Neural progenitor cell (in vitro differentiated cells): ENCODE results near the gene GOLGA6L2. TPM values are rescaled to one million over a fixed set of nuclear protein-coding genes. Genes with fewer than 3 reads are reported as not detected.

ENCODE experiments used
- DNase-seq: peaks from one replicate; pipeline ENCODE4 v3.0.0-alpha.2; 2016; ENCODE audit warnings: low spot score
- H2AFZ ChIP-seq: fragments of 200-600 bp; sonication (generic); replicated peaks from 2 replicates; pipeline ENCODE4 v1.6.1; 2016; ENCODE audit warnings: antibody characterized with exemption
- H3F3A ChIP-seq: fragments of 200-600 bp; sonication (generic); 2 replicates; pipeline ENCODE4 v1.6.1; 2016; ENCODE audit warnings: antibody characterized with exemption, low read depth
- H3K27ac ChIP-seq: fragments of 200-600 bp; sonication (generic); 2 replicates; pipeline ENCODE4 v1.5.1; 2016; ENCODE audit warnings: mild to moderate bottlenecking
- H3K27me3 ChIP-seq: fragments of 200-600 bp; sonication (generic); 2 replicates; pipeline ENCODE4 v1.6.1; 2016; ENCODE audit warnings: mild to moderate bottlenecking, moderate library complexity
- H3K36me3 ChIP-seq: fragments of 200-600 bp; sonication (generic); 2 replicates; pipeline ENCODE4 v1.5.1; 2016
- H3K4me1 ChIP-seq: fragments of 200-600 bp; sonication (generic); 2 replicates; pipeline ENCODE4 v1.6.1; 2016; ENCODE audit warnings: mixed run types
- H3K4me2 ChIP-seq: fragments of 200-600 bp; sonication (generic); 2 replicates; pipeline ENCODE4 v1.6.1; 2016
- H3K4me3 ChIP-seq: fragments of 200-600 bp; sonication (generic); 2 replicates; pipeline ENCODE4 v1.5.1; 2016
- H3K79me2 ChIP-seq: fragments of 200-600 bp; sonication (generic); 2 replicates; pipeline ENCODE4 v1.6.1; 2016; ENCODE audit warnings: low read depth
- H3K9ac ChIP-seq: fragments of 200-600 bp; sonication (generic); 2 replicates; pipeline ENCODE4 v1.6.1; 2016
- H3K9me3 ChIP-seq: fragments of 200-600 bp; sonication (generic); 2 replicates; pipeline ENCODE4 v1.5.1; 2016; ENCODE audit warnings: low read depth
- H4K20me1 ChIP-seq: fragments of 200-600 bp; sonication (generic); 2 replicates; pipeline ENCODE4 v1.6.1; 2016; ENCODE audit warnings: low read depth
- H3K27ac Mint-ChIP-seq: 3 replicates; pipeline ENCODE4 v1.8.0; 2021; ENCODE audit warnings: mixed read lengths
- H3K27me3 Mint-ChIP-seq: 2 replicates; pipeline ENCODE4 v1.8.0; 2022; ENCODE audit warnings: low read depth, mild to moderate bottlenecking, inconsistent platforms, moderate library complexity, mixed read lengths; ENCODE audit not compliant: insufficient read depth
- H3K36me3 Mint-ChIP-seq: 3 replicates; pipeline ENCODE4 v1.8.0; 2021; ENCODE audit warnings: mixed read lengths
- H3K4me1 Mint-ChIP-seq: 3 replicates; pipeline ENCODE4 v1.8.0; 2021; ENCODE audit warnings: mixed read lengths
- H3K4me3 Mint-ChIP-seq: 3 replicates; pipeline ENCODE4 v1.8.0; 2021; ENCODE audit warnings: mild to moderate bottlenecking, moderate library complexity, mixed read lengths
- H3K9me3 Mint-ChIP-seq: 3 replicates; pipeline ENCODE4 v1.8.0; 2020; ENCODE audit warnings: mixed read lengths
- CTCF ChIP-seq: fragments of 200-600 bp; sonication (generic); IDR thresholded peaks from 2 replicates; pipeline ENCODE4 v1.5.1; 2017; ENCODE audit warnings: antibody characterized with exemption, mild to moderate bottlenecking
- EZH2 ChIP-seq: fragments of 200-600 bp; sonication (generic); IDR thresholded peaks from 2 replicates; pipeline ENCODE4 v1.6.1; 2017; ENCODE audit warnings: antibody characterized with exemption, mild to moderate bottlenecking, moderate library complexity
- EZH2phosphoT487 ChIP-seq: fragments of 200-600 bp; sonication (generic); IDR thresholded peaks from 2 replicates; pipeline ENCODE4 v1.6.1; 2017; ENCODE audit warnings: antibody characterized with exemption
- total RNA-seq: library from RNA; depleted of rRNA; stranded (reverse); fragments of >200 nt; gene quantifications from 2 replicates; pipeline ENCODE4 v1.2.3, GENCODE V29; 2015; ENCODE audit warnings: low replicate concordance

Gene GOLGA6L2
- total RNA-seq, 1 donor from 2014 or later = not detected

GRCh38 chr15:23440596-23440995, 6.4 kb downstream of the GOLGA6L2 start:
- Mint-ChIP-seq H3K9me3 (peaks cover 22% of the 10 kb centered on the region), H3K27me3 (peaks cover 4% of the 10 kb centered on the region), H3K36me3 (no peaks in the 10 kb centered on the region), H3K27ac (no peak overlapping the region), H3K4me3 (no peak overlapping the region), H3K4me1 (no peaks in the 10 kb centered on the region)
- no peak overlapping the region for H3K4me3 ChIP-seq
- H3K27ac ChIP-seq = no peak overlapping the region
- no peak overlapping the region for H3K9ac ChIP-seq
- TF ChIP-seq EZH2phosphoT487 (no peak), CTCF (no peak), EZH2 (no peak)
- no peak overlapping the region for H2AFZ ChIP-seq
- no peak overlapping the region for H3K4me2 ChIP-seq
- no peaks in the 10 kb centered on the region for H3K27me3 ChIP-seq
- no peaks in the 10 kb centered on the region for H3K79me2 ChIP-seq
- H3F3A ChIP-seq = no peaks in the 10 kb centered on the region
- no peaks in the 10 kb centered on the region for H4K20me1 ChIP-seq
- no peaks in the 10 kb centered on the region for H3K4me1 ChIP-seq
- no peaks in the 10 kb centered on the region for H3K36me3 ChIP-seq
- DNase-seq = no peak
- H3K9me3 ChIP-seq = no peaks in the 10 kb centered on the region

- Histone ChIP-seq H3K4me1 (no peaks in the 10 kb centered on the region), H3K36me3 (no peaks in the 10 kb centered on the region), H3K4me3 (no peak overlapping the region), H2AFZ (no peak overlapping the region), H3K9me3 (no peaks in the 10 kb centered on the region), H3K27ac (no peak overlapping the region), H3F3A (no peaks in the 10 kb centered on the region), H3K27me3 (no peaks in the 10 kb centered on the region), H3K79me2 (no peaks in the 10 kb centered on the region), H4K20me1 (no peaks in the 10 kb centered on the region), H3K4me2 (no peak overlapping the region), H3K9ac (no peak overlapping the region)
- no peak for TF ChIP-seq EZH2
- TF ChIP-seq EZH2phosphoT487 = no peak
- TF ChIP-seq CTCF = no peak
- H3K9me3 Mint-ChIP-seq = peaks cover 22% of the 10 kb centered on the region
- peaks cover 4% of the 10 kb centered on the region for H3K27me3 Mint-ChIP-seq
- no peak for DNase-seq
- H3K4me3 Mint-ChIP-seq = no peak overlapping the region
- no peak overlapping the region for H3K27ac Mint-ChIP-seq
- no peaks in the 10 kb centered on the region for H3K36me3 Mint-ChIP-seq
- H3K4me1 Mint-ChIP-seq = no peaks in the 10 kb centered on the region
Measured at GRCh38 chr15:23439513-23439912, 7.5 kb downstream of the GOLGA6L2 start.

GRCh38 chr15:23438816-23439466, 8.1 kb downstream of the GOLGA6L2 start:
- Mint-ChIP-seq H3K27ac (no peak overlapping the region), H3K4me1 (no peaks in the 10 kb centered on the region), H3K9me3 (peaks cover 22% of the 10 kb centered on the region), H3K4me3 (no peak overlapping the region), H3K36me3 (no peaks in the 10 kb centered on the region), H3K27me3 (peaks cover 4% of the 10 kb centered on the region)
- no peaks in the 10 kb centered on the region for H3K27me3 ChIP-seq
- no peak overlapping the region for H3K4me2 ChIP-seq
- H3K4me1 ChIP-seq = no peaks in the 10 kb centered on the region
- H3K9me3 ChIP-seq = no peaks in the 10 kb centered on the region
- no peak overlapping the region for H3K27ac ChIP-seq
- H4K20me1 ChIP-seq = no peaks in the 10 kb centered on the region
- no peaks in the 10 kb centered on the region for H3K79me2 ChIP-seq
- no peak overlapping the region for H3K9ac ChIP-seq
- TF ChIP-seq EZH2phosphoT487 (no peak), EZH2 (no peak), CTCF (no peak)
- DNase-seq = no peak
- no peak overlapping the region for H2AFZ ChIP-seq
- H3K36me3 ChIP-seq = no peaks in the 10 kb centered on the region
- no peaks in the 10 kb centered on the region for H3F3A ChIP-seq
- H3K4me3 ChIP-seq = no peak overlapping the region
